GM23248 (cell line): ENCODE measurements around the gene TBL1X. TPM values are rescaled to one million over a fixed set of nuclear protein-coding genes. Genes with fewer than 3 reads are reported as not detected.

Experiments
- DNase-seq: peaks from one replicate; pipeline ENCODE4 v3.0.0-alpha.2; 2015
- H2AFZ ChIP-seq: fragments of 200-600 bp; sonication (generic); 2 replicates; pipeline ENCODE4 v1.6.1; 2016; ENCODE audit warnings: antibody characterized with exemption
- H3F3A ChIP-seq: fragments of 200-600 bp; sonication (generic); 2 replicates; pipeline ENCODE4 v1.6.1; 2016; ENCODE audit warnings: mild to moderate bottlenecking, antibody characterized with exemption, mixed run types; ENCODE audit not compliant: insufficient read depth
- H3K27ac ChIP-seq: fragments of 200-600 bp; sonication (generic); 2 replicates; pipeline ENCODE4 v1.5.1; 2016; ENCODE audit warnings: mild to moderate bottlenecking
- H3K27me3 ChIP-seq: fragments of 200-600 bp; sonication (generic); replicated peaks from 2 replicates; pipeline ENCODE4 v1.6.1; 2016; ENCODE audit warnings: mild to moderate bottlenecking; ENCODE audit not compliant: insufficient read depth
- H3K36me3 ChIP-seq: fragments of 200-600 bp; sonication (generic); 2 replicates; pipeline ENCODE4 v1.6.1; 2016; ENCODE audit warnings: low read depth, mild to moderate bottlenecking
- H3K4me1 ChIP-seq: fragments of 200-600 bp; sonication (generic); 2 replicates; pipeline ENCODE4 v1.6.1; 2016; ENCODE audit warnings: mild to moderate bottlenecking; ENCODE audit not compliant: insufficient read depth
- H3K4me2 ChIP-seq: fragments of 200-600 bp; sonication (generic); one replicate; pipeline ENCODE4 v1.6.1; 2016; ENCODE audit warnings: mild to moderate bottlenecking; ENCODE audit not compliant: unreplicated experiment
- H3K4me3 ChIP-seq: fragments of 200-600 bp; sonication (generic); 2 replicates; pipeline ENCODE4 v1.5.1; 2016; ENCODE audit warnings: mild to moderate bottlenecking
- H3K79me2 ChIP-seq: fragments of 200-600 bp; sonication (generic); 2 replicates; pipeline ENCODE4 v1.6.1; 2016; ENCODE audit warnings: mild to moderate bottlenecking; ENCODE audit not compliant: insufficient read depth
- H3K9ac ChIP-seq: fragments of 200-600 bp; sonication (generic); 2 replicates; pipeline ENCODE4 v1.6.1; 2016; ENCODE audit warnings: mild to moderate bottlenecking
- H3K9me2 ChIP-seq: fragments of 200-600 bp; sonication (generic); 2 replicates; pipeline ENCODE4 v1.6.1; 2016; ENCODE audit warnings: mixed run types, mild to moderate bottlenecking, moderate library complexity; ENCODE audit not compliant: insufficient read depth
- H3K9me3 ChIP-seq: fragments of 200-600 bp; sonication (generic); one replicate; pipeline ENCODE4 v1.6.1; 2017; ENCODE audit warnings: low read depth
- H4K20me1 ChIP-seq: fragments of 200-600 bp; sonication (generic); 2 replicates; pipeline ENCODE4 v1.6.0; 2016; ENCODE audit not compliant: insufficient read depth
- EZH2 ChIP-seq: fragments of 200-600 bp; sonication (generic); IDR thresholded peaks from 2 replicates; pipeline ENCODE4 v1.6.1; 2018; ENCODE audit warnings: antibody characterized with exemption, mild to moderate bottlenecking; ENCODE audit not compliant: insufficient read depth, poor library complexity, severe bottlenecking
- EZH2phosphoT487 ChIP-seq: fragments of 200-600 bp; sonication (generic); IDR thresholded peaks from 2 replicates; pipeline ENCODE4 v1.6.1; 2018; ENCODE audit warnings: antibody characterized with exemption, moderate library complexity, mild to moderate bottlenecking, low read depth; ENCODE audit not compliant: insufficient read depth
- WGBS, 2 experiments: methylation state at CpG; one replicate each; pipeline ENCODE4 v1.1.6; 2015 to 2017; ENCODE audit warnings: low lambda C conversion rate in 2 of 2, low coverage in 1 of 2; ENCODE audit errors: missing lambda C conversion rate in 2 of 2; 5-methylcytosine and 5-hydroxymethylcytosine counted together
- in situ Hi-C: fragments of 300-500 bp; cut with MboI; formaldehyde crosslinking; loops from 2 replicates; pipeline ENCODE4 v1.15.0; 2020
- polyA plus RNA-seq: library from polyadenylated mRNA; unstranded; fragments of >200 nt; fragmentation: Nextera tagmentation; extraction: Ambion mirVana; gene quantifications from 2 replicates; pipeline ENCODE4 v1.2.1, GENCODE V29; 2016
- total RNA-seq: library from RNA; depleted of rRNA; stranded (reverse); fragments of >200 nt; shearing (Covaris generic); gene quantifications from 2 replicates; pipeline ENCODE4 v1.2.3, GENCODE V29; 2014

TBL1X gene
- total and polyA plus RNA-seq, 2 experiments from 2014 or later: 8.2 to 26.8 TPM

DNA sequence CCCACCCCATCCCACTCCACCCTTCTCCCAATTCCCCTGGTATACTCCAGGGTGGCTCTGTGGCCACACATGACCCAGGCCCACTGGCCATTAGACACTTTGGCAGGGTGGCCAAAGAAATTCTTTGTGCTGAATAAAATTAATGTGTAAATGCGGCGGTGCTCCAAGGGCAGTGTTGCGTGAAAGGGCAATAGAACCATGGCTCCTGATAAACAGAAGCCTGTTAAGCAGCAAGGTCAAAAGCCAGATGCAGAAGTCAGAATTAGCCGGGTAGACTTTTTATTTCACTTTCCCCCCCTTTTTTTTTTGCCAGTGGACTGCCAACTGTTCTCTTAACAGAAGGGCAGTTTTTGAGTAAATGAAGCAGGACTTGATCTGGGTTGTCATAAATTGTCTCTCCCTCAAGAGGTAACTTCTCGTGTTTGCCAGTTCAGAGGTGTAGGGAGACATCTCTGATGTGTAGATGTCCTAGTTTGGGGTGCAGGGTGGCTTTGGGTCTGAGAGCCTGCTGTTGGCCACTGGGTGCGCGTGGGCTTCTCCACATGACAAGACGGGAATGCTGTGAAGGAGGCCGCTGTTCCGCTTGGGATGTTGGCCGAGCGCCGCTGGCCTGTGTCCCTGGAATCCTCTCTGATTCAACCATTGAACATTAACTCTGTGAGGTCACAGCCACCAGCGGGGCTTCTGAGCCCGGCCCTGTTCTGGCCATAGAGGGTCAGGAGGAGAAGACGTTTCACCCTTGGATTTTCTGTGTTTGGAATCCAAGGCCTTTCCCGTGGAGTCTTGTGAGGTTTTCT lies 139.5 kb downstream of the TBL1X start:
- peak; percentile 3 for DNase-seq
- no peaks in the 10 kb centered on the region for H3K79me2 ChIP-seq
- TF ChIP-seq EZH2: no peak
- no peak for TF ChIP-seq EZH2phosphoT487
- no peaks in the 10 kb centered on the region for H3K36me3 ChIP-seq
- H2AFZ ChIP-seq: no peak overlapping the region
- H3K4me1 ChIP-seq: no peaks in the 10 kb centered on the region
- no peaks in the 10 kb centered on the region for H3K9me3 ChIP-seq
- H3K27ac ChIP-seq: no peak overlapping the region
- H3K27me3 ChIP-seq: no peaks in the 10 kb centered on the region
- H3K9me2 ChIP-seq: no peaks in the 10 kb centered on the region
- WGBS, 2 experiments: 91 to 99% methylated on average over 16 to 17 of the region's 17 CpGs
- no peak overlapping the region for H3K9ac ChIP-seq
- no peaks in the 10 kb centered on the region for H4K20me1 ChIP-seq
- no peak overlapping the region for H3K4me2 ChIP-seq
- H3F3A ChIP-seq: no peaks in the 10 kb centered on the region
- in situ Hi-C loops: no loop called here
- H3K4me3 ChIP-seq: no peak overlapping the region

DNA sequence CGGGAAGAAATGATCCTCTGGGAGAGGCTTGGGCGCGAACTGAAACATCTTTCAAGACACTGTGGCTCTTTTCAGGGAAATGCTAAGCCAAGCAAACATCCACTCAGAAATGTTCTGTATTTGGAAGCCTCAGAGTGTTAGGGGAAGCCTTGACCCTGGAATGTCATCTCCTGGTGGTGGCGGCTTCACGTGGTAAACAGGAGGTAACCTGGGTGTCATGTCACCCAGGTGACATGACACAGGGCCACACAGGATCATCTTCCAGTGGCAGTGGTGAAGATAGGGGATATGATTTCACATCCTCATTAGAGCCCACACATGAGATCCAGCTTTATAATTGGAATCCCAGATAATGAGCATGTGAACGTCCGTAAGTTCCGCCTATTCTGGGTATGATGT lies 140.0 kb downstream of the TBL1X start:
- H3K9me3 ChIP-seq: no peaks in the 10 kb centered on the region
- no peak overlapping the region for H3K9ac ChIP-seq
- H3K4me3 ChIP-seq: no peak overlapping the region
- H3K79me2 ChIP-seq: no peaks in the 10 kb centered on the region
- 96 to 99% methylated on average over 8 of the region's 8 CpGs for WGBS, 2 experiments
- TF ChIP-seq EZH2phosphoT487: no peak
- TF ChIP-seq EZH2: no peak
- in situ Hi-C loops: no loop called here
- no peaks in the 10 kb centered on the region for H3K27me3 ChIP-seq
- H3F3A ChIP-seq: no peaks in the 10 kb centered on the region
- no peak for DNase-seq
- H2AFZ ChIP-seq: no peak overlapping the region
- no peaks in the 10 kb centered on the region for H3K4me1 ChIP-seq
- no peaks in the 10 kb centered on the region for H3K36me3 ChIP-seq
- no peaks in the 10 kb centered on the region for H4K20me1 ChIP-seq
- H3K27ac ChIP-seq: no peak overlapping the region
- no peak overlapping the region for H3K4me2 ChIP-seq
- no peaks in the 10 kb centered on the region for H3K9me2 ChIP-seq

DNA sequence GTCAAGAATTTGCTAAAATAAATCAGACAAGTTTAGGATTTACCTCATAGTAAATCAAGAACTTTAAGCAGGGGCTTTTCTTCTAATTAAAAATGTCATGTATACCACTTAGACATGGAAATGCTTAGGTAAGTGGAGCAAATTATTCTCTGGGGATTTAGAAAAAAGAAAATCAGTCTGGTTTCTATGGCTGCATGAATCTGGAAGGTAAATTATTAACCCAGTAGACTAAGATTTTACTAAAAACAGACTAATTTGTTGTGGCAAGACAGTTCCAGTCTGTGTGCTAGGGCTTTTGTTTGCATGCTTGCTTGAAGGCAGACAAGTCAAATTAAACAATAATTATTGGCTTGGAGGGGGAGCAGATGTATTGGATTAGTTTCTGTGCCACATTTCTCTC lies 140.6 kb downstream of the TBL1X start:
- Histone ChIP-seq H4K20me1 (no peaks in the 10 kb centered on the region), H3K36me3 (no peaks in the 10 kb centered on the region), H2AFZ (no peak overlapping the region), H3F3A (0 out of 2 replicates have a peak, but pooled peaks cover 1% of the 10 kb centered on the region), H3K4me2 (no peak overlapping the region), H3K4me1 (peaks cover 2% of the 10 kb centered on the region; the same call in 1 of the 2 replicates), H3K79me2 (no peaks in the 10 kb centered on the region), H3K4me3 (no peak overlapping the region), H3K9ac (no peak overlapping the region), H3K27ac (no peak overlapping the region), H3K9me2 (no peaks in the 10 kb centered on the region), H3K27me3 (no peaks in the 10 kb centered on the region), H3K9me3 (no peaks in the 10 kb centered on the region)
- TF ChIP-seq EZH2 (no peak), EZH2phosphoT487 (no peak)
- DNase-seq: no peak
- in situ Hi-C loops: no loop called here

DNA sequence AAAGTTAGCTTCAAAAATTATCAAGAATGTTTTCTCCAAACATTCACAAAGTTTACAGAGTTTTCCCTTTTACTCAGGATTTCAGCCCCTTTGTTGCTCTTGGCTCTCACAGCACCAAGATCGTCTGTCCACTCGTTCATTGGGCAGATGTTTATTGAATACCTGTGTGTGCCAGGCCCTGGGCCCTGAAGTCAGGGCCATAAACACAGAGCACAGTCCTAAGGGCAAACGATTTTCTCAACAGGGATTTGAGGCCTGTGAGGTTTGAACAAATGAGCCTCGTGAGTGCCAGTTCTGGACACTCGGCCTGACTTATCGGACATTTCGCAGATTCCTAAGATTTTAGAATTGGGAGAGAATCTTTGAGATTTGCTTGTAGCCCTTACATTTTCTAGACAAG lies 142.1 kb downstream of the TBL1X start:
- in situ Hi-C loops: no loop called here

DNA sequence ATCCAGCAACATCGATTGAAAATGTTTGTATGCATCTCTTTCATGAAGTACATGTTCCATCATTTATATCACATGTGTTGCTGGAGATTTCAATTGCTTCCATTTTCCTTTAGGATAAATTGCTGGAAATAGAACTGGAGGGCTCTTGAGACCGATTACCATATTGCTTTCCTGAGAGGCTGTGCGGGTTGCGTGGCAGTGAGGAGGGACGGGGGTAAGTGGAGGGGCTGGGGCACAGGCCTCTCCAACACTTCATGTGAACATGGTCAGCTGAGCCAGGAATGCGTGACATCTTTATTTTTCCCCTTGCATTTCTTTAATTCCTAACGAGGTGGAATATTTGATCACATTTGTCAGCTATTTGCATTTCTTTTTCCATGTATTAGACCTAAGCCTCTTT lies 144.6 kb downstream of the TBL1X start:
- no peak for DNase-seq
- Histone ChIP-seq H4K20me1 (no peaks in the 10 kb centered on the region), H3F3A (0 out of 2 replicates have a peak, but pooled peaks cover 3% of the 10 kb centered on the region), H3K9me2 (no peaks in the 10 kb centered on the region), H2AFZ (no peak overlapping the region), H3K36me3 (no peaks in the 10 kb centered on the region), H3K9me3 (no peaks in the 10 kb centered on the region), H3K79me2 (no peaks in the 10 kb centered on the region), H3K4me2 (no peak overlapping the region), H3K4me1 (peaks cover 13% of the 10 kb centered on the region), H3K27ac (no peak overlapping the region), H3K27me3 (no peaks in the 10 kb centered on the region), H3K9ac (no peak overlapping the region), H3K4me3 (no peak overlapping the region)
- 57 to 78% methylated on average over 2 to 7 of the region's 7 CpGs for WGBS, 2 experiments
- TF ChIP-seq EZH2phosphoT487 (no peak), EZH2 (no peak)
- in situ Hi-C loops: no loop called here

More for the DNA sequence above, 142.1 kb downstream of the TBL1X start:
- Histone ChIP-seq H3K27me3 (no peaks in the 10 kb centered on the region), H3K9ac (no peak overlapping the region), H4K20me1 (no peaks in the 10 kb centered on the region), H3K4me1 (peaks cover 13% of the 10 kb centered on the region), H3K9me3 (no peaks in the 10 kb centered on the region), H2AFZ (no peak overlapping the region), H3F3A (0 out of 2 replicates have a peak, but pooled peaks cover 3% of the 10 kb centered on the region), H3K4me3 (no peak overlapping the region), H3K4me2 (no peak overlapping the region), H3K27ac (no peak overlapping the region), H3K79me2 (no peaks in the 10 kb centered on the region), H3K36me3 (no peaks in the 10 kb centered on the region), H3K9me2 (no peaks in the 10 kb centered on the region)
- DNase-seq: no peak
- 99 to 100% methylated on average over 7 of the region's 7 CpGs for WGBS, 2 experiments
- TF ChIP-seq EZH2: no peak
- no peak for TF ChIP-seq EZH2phosphoT487
